Caco-2 (cell line): Measurements from ENCODE around the gene SLC35A1. TPM values are rescaled to one million over a fixed set of nuclear protein-coding genes. Genes with fewer than 3 reads are reported as not detected.

Experiments
- BruUV-seq: library from RNA; stranded (reverse); fragments of 400-500 nt; replicated peaks from 2 replicates; lab custom pipeline; 2021; lab: Mats Ljungman, UMichigan
- CTCF ChIA-PET: fragments of 300-600 bp; sonication (Branson Sonifier 250); formaldehyde crosslinking; loops from one replicate; lab custom pipeline; 2022; ENCODE audit warnings: antibody characterized with exemption; lab: Charles Lee
- POLR2A ChIA-PET: fragments of 300-600 bp; sonication (Branson Sonifier 250); formaldehyde crosslinking; loops from one replicate; lab custom pipeline; 2022; ENCODE audit warnings: antibody characterized with exemption; lab: Charles Lee
- DNase-seq, 2 experiments: peaks; one replicate each; pipeline versions ENCODE4 v3.0.0 to v3.0.0-alpha.2; 2020 to 2022
- H3K27me3 ChIP-seq: replicated peaks from 2 replicates; pipeline ENCODE4 v1.6.0; 2011; ENCODE audit warnings: low read length; ENCODE audit not compliant: control insufficient read depth, insufficient read depth
- H3K36me3 ChIP-seq: 2 replicates; pipeline ENCODE4 v1.5.1; 2011; ENCODE audit warnings: low read length; ENCODE audit not compliant: control insufficient read depth, insufficient read depth
- H3K4me1 ChIP-seq: fragments of 250-450 bp; sonication (Bioruptor Pico); 2 replicates; pipeline ENCODE4 v1.5.1; 2020; ENCODE audit warnings: mild to moderate bottlenecking
- H3K4me3 ChIP-seq: 2 replicates; pipeline ENCODE4 v1.5.1; 2011; ENCODE audit warnings: low read depth, mild to moderate bottlenecking, control low read depth, low read length
- H3K9me3 ChIP-seq: fragments of 250-450 bp; sonication (Bioruptor Pico); 2 replicates; pipeline ENCODE4 v1.5.1; 2020; ENCODE audit warnings: mild to moderate bottlenecking, moderate library complexity
- H3K27ac Mint-ChIP-seq: one replicate; pipeline ENCODE4 v1.8.0; 2022; ENCODE audit warnings: mixed read lengths; ENCODE audit not compliant: unreplicated experiment
- H3K27me3 Mint-ChIP-seq: one replicate; pipeline ENCODE4 v1.8.0; 2022; ENCODE audit warnings: mixed read lengths; ENCODE audit not compliant: insufficient read depth, unreplicated experiment
- H3K36me3 Mint-ChIP-seq: one replicate; pipeline ENCODE4 v1.8.0; 2022; ENCODE audit warnings: mild to moderate bottlenecking, mixed read lengths; ENCODE audit not compliant: insufficient read depth, unreplicated experiment
- H3K4me1 Mint-ChIP-seq: one replicate; pipeline ENCODE4 v1.8.0; 2022; ENCODE audit warnings: low read depth, mixed read lengths; ENCODE audit not compliant: unreplicated experiment
- H3K4me3 Mint-ChIP-seq: one replicate; pipeline ENCODE4 v1.8.0; 2022; ENCODE audit warnings: mild to moderate bottlenecking, moderate library complexity, mixed read lengths; ENCODE audit not compliant: unreplicated experiment
- H3K9me3 Mint-ChIP-seq: one replicate; pipeline ENCODE4 v1.8.0; 2022; ENCODE audit warnings: mixed read lengths; ENCODE audit not compliant: unreplicated experiment
- intact Hi-C: fragments of 100-400 bp; cut with micrococcal nuclease; formaldehyde crosslinking; loops from one replicate; pipeline ENCODE4 v1.10.0; 2022; ENCODE audit not compliant: unreplicated experiment
- total RNA-seq: library from RNA; stranded (reverse); gene quantifications from 2 replicates; pipeline ENCODE4 v1.2.3, GENCODE V29; 2022
- TF ChIP-seq, protein P1 (sequence below), 2 experiments: fragments of 200-600 bp in 1 of 2; IDR thresholded peaks; 1 replicate in 1 of 2; 2 replicates in 1 of 2; pipeline versions ENCODE4 v1.5.1 to v1.8.0; 2011 to 2022; ENCODE audit warnings: antibody characterized with exemption in 1 of 2, control low read depth in 1 of 2, inconsistent platforms in 1 of 2, low read depth in 1 of 2, low read length in 1 of 2, mild to moderate bottlenecking in 1 of 2, moderate library complexity in 1 of 2; ENCODE audit not compliant: insufficient read depth in 1 of 2, severe bottlenecking in 1 of 2, unreplicated experiment in 1 of 2

The SLC35A1 gene
- total RNA-seq, 1 experiment from 2014 or later = 12.7 TPM

GRCh38 chr6:87504441-87504840 is 31.7 kb downstream of the SLC35A1 start:
- CTCF ChIA-PET = no interaction called here
- no peaks in the 10 kb centered on the region for H3K9me3 ChIP-seq

GRCh38 chr6:87514831-87515230 is 42.1 kb downstream of the SLC35A1 start:
- TF ChIP-seq, protein P1, sequence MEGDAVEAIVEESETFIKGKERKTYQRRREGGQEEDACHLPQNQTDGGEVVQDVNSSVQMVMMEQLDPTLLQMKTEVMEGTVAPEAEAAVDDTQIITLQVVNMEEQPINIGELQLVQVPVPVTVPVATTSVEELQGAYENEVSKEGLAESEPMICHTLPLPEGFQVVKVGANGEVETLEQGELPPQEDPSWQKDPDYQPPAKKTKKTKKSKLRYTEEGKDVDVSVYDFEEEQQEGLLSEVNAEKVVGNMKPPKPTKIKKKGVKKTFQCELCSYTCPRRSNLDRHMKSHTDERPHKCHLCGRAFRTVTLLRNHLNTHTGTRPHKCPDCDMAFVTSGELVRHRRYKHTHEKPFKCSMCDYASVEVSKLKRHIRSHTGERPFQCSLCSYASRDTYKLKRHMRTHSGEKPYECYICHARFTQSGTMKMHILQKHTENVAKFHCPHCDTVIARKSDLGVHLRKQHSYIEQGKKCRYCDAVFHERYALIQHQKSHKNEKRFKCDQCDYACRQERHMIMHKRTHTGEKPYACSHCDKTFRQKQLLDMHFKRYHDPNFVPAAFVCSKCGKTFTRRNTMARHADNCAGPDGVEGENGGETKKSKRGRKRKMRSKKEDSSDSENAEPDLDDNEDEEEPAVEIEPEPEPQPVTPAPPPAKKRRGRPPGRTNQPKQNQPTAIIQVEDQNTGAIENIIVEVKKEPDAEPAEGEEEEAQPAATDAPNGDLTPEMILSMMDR (IDR thresholded peaks at IDR 0.05; ENCODE audit: insufficient read depth in 1 of 2, low read depth in 1 of 2, low read length in 1 of 2, severe bottlenecking in 1 of 2, unreplicated experiment in 1 of 2) = no peak
- H3K9me3 Mint-ChIP-seq = no peaks in the 10 kb centered on the region
- intact Hi-C loops = no loop called here
- DNase-seq = no peak
- H3K36me3 Mint-ChIP-seq = peaks cover 55% of the 10 kb centered on the region
- no TSS peak for BruUV-seq
- Histone ChIP-seq H3K4me1 (no peaks in the 10 kb centered on the region), H3K9me3 (no peaks in the 10 kb centered on the region), H3K36me3 (no peaks in the 10 kb centered on the region), H3K4me3 (no peak overlapping the region), H3K27me3 (no peaks in the 10 kb centered on the region)
- no peak overlapping the region for H3K4me3 Mint-ChIP-seq
- CTCF ChIA-PET = no interaction called here
- no peak overlapping the region for H3K27ac Mint-ChIP-seq
- POLR2A ChIA-PET = no interaction called here
- H3K4me1 Mint-ChIP-seq = no peaks in the 10 kb centered on the region
- no peaks in the 10 kb centered on the region for H3K27me3 Mint-ChIP-seq

More at GRCh38 chr6:87504441-87504840, 31.7 kb downstream of the SLC35A1 start:
- intact Hi-C loops = no loop called here
- Mint-ChIP-seq H3K36me3 (peaks cover 18% of the 10 kb centered on the region), H3K27me3 (no peaks in the 10 kb centered on the region), H3K4me1 (peaks cover 6% of the 10 kb centered on the region), H3K9me3 (no peaks in the 10 kb centered on the region), H3K4me3 (no peak overlapping the region), H3K27ac (no peak overlapping the region)
- no TSS peak for BruUV-seq
- TF ChIP-seq, protein P1 (IDR thresholded peaks at IDR 0.05; ENCODE audit: insufficient read depth in 1 of 2, low read depth in 1 of 2, low read length in 1 of 2, severe bottlenecking in 1 of 2, unreplicated experiment in 1 of 2) = no peak
- Histone ChIP-seq H3K27me3 (no peaks in the 10 kb centered on the region), H3K4me3 (no peak overlapping the region), H3K4me1 (no peaks in the 10 kb centered on the region), H3K36me3 (no peaks in the 10 kb centered on the region)
- POLR2A ChIA-PET = interaction anchor here (0.5 kb wide), 1 partner anchor 584 kb away, joined by 7 read pairs; no protein-coding TSS in a partner anchor
- no peak for DNase-seq

DNA sequence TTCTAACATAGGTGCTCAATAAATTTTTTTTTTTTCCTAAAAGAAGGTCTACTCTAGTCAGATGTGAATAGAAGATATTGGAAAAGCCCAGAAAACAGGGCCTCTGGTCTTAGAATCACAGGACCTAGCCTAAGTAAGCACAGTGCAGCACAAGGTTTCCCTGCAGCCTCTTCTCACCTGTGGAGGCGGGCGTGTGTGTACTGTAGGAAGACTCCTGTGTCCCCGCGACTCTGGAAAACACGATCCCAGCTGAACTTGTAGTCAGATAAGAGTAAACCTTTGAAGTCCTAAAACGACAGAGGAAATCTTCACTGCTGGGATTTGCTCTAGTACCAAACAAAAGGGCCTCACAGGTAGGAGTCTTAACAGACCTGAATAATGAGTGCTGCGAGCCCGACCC is 45.7 kb downstream of the SLC35A1 start:
- H3K36me3 Mint-ChIP-seq = peaks cover 55% of the 10 kb centered on the region
- no peaks in the 10 kb centered on the region for H3K9me3 Mint-ChIP-seq
- BruUV-seq = no TSS peak
- intact Hi-C loops = no loop called here
- no peak overlapping the region for H3K27ac Mint-ChIP-seq
- no peaks in the 10 kb centered on the region for H3K27me3 Mint-ChIP-seq
- no peak overlapping the region for H3K4me3 ChIP-seq
- TF ChIP-seq, protein P1 (IDR thresholded peaks at IDR 0.05; ENCODE audit: insufficient read depth in 1 of 2, low read depth in 1 of 2, low read length in 1 of 2, severe bottlenecking in 1 of 2, unreplicated experiment in 1 of 2) = no peak
- no peaks in the 10 kb centered on the region for H3K4me1 ChIP-seq
- CTCF ChIA-PET = no interaction called here
- POLR2A ChIA-PET = no interaction called here
- no peak overlapping the region for H3K4me3 Mint-ChIP-seq
- H3K4me1 Mint-ChIP-seq = no peaks in the 10 kb centered on the region
- H3K36me3 ChIP-seq = no peaks in the 10 kb centered on the region; the same call in 1 of the 2 replicates
- H3K27me3 ChIP-seq = no peaks in the 10 kb centered on the region
- DNase-seq = no peak
- H3K9me3 ChIP-seq = no peaks in the 10 kb centered on the region
